Epithelial cell of proximal tubule (primary cell): ENCODE results near the gene KCNB1. TPM values are rescaled to one million over a fixed set of nuclear protein-coding genes. Genes with fewer than 3 reads are reported as not detected.

Experiments
- DNase-seq: peaks from one replicate; pipeline ENCODE4 v3.0.0-alpha.2; 2011; ENCODE audit warnings: low read depth
- H3K4me3 ChIP-seq: 2 replicates; pipeline ENCODE4 v1.5.1; 2011; ENCODE audit warnings: low read depth, mild to moderate bottlenecking, low read length
- total RNA-seq: library from RNA; depleted of rRNA; stranded (reverse); fragments of >200 nt; gene quantifications from 2 replicates; pipeline ENCODE4 v1.2.3, GENCODE V29; 2015
- TF ChIP-seq, protein P1 (sequence below): conservative IDR thresholded peaks from 2 replicates; pipeline ENCODE4 v1.5.1; 2012; ENCODE audit warnings: low read depth, mild to moderate bottlenecking, low read length

KCNB1 gene
- total RNA-seq, 1 donor from 2014 or later: not detected

DNA sequence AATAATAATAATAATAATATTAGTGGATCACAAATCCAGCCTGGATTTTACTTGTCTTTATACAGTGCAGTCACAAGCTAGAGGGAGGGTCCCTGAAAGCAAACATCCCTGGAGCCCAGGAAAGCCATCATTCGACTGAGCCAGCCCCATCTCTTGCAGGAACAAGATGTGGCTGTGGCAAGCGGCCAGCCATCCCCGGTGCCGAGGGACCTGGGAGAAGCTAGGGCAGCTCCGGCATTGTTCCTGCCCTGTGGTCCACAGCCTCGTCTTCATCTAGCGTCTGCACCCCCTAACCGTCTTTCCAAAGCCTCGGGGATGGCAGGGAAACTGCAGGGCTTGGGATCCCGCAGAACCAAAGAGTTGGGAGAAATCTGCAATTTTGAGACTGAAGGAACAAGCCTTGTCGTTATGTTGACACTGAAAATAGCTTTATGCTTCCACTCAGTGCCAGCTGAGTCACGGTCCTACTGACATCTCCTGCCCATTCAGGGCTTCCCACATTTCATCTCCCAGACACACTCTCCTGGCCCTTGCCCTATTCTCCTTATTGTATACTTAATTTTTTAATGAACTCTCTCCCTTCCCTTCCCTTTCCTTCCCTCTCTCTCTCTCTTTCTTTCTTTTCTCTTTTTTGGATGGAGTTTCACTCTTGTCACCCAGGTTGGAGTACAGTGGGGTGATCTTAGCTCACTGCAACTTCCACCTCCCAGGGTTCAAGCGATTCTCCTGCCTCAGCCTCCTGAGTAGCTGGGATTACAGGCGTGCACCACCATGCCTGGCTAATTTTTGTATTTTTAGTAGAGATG, 142.1 kb downstream of the KCNB1 start:
- no peak overlapping the region for H3K4me3 ChIP-seq
- DNase-seq: no peak
- TF ChIP-seq, protein P1, sequence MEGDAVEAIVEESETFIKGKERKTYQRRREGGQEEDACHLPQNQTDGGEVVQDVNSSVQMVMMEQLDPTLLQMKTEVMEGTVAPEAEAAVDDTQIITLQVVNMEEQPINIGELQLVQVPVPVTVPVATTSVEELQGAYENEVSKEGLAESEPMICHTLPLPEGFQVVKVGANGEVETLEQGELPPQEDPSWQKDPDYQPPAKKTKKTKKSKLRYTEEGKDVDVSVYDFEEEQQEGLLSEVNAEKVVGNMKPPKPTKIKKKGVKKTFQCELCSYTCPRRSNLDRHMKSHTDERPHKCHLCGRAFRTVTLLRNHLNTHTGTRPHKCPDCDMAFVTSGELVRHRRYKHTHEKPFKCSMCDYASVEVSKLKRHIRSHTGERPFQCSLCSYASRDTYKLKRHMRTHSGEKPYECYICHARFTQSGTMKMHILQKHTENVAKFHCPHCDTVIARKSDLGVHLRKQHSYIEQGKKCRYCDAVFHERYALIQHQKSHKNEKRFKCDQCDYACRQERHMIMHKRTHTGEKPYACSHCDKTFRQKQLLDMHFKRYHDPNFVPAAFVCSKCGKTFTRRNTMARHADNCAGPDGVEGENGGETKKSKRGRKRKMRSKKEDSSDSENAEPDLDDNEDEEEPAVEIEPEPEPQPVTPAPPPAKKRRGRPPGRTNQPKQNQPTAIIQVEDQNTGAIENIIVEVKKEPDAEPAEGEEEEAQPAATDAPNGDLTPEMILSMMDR: no peak

DNA sequence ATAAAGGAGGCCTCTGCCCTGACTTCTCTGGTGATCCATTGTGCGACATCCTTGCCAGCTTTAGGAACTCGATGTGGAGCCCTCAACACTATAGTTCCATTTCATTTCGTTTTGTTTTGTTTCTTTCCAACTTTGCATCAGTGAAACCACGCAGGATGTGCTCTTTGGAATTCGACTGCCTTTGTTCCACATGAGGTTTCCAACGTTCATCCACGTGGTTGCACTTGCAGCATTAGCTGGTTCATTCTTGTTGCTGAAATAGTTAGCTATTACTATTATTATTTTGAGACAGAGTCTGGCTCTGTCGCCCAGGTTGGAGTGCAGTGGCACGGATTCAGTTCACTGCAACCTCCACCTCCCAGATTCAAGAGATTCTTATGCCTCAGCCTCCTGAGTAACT, 143.3 kb downstream of the KCNB1 start:
- no peak for DNase-seq
- H3K4me3 ChIP-seq: no peak overlapping the region
- TF ChIP-seq, protein P1: no peak

DNA sequence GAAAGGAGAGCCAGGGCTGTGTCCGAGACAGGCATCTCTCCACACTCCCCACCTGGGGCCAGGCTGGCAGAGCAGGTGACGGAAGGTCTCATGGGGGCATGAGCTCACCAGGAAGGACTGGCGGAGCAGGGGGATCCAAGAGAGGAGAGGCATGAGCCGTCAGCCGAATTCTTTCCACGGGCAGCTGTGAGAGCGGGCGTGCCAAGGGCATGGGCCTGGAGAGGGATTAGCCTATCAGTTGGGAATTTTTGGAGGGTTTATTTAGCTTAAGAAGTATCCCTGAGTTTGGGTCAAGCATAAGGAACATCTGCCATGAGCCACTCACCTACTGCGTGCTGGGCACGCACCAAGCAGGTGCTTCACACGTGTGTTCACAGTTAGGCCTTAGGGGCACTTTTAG, 144.4 kb downstream of the KCNB1 start:
- TF ChIP-seq, protein P1: no peak
- H3K4me3 ChIP-seq: no peak overlapping the region
- DNase-seq: no peak

DNA sequence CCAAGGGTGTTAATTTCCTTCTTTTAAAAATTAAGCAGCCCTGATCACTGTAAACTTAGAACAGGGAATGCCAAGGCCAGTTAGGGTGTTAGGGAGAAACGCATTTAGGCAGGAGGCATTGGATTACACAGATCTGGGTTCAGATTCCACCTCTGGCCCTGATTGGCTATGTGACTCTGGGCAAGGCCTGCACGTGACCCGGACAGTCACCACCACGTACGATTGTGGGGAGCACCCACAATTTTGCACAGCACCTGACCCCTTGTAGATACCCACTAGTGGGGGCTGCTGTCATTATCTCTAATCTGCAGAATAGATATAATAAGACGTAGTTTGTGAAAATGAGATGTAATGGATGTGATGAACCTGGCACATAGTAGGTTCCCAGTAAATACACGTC, 145.1 kb downstream of the KCNB1 start:
- H3K4me3 ChIP-seq: no peak overlapping the region
- no peak for DNase-seq
- TF ChIP-seq, protein P1: no peak

DNA sequence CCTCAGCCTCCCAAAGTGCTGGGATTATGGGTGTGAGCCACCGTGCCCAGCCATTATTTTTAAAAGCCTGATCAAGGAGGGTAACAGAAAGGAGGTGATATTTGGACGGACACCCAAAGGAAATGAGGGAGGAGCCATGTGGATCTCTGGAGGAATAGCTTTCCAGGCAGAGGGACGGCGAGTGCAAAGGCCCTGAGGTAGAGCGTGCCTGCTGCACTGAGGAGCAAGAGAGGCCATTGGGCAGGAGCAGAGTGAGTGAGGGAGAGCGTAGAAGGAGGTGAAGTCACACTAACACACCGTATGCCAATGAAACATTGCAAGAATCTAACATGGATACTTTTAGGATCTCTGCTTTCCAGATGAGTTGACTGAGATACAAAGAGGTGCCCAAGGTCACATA, 145.7 kb downstream of the KCNB1 start:
- TF ChIP-seq, protein P1: no peak
- DNase-seq: no peak
- H3K4me3 ChIP-seq: no peak overlapping the region

DNA sequence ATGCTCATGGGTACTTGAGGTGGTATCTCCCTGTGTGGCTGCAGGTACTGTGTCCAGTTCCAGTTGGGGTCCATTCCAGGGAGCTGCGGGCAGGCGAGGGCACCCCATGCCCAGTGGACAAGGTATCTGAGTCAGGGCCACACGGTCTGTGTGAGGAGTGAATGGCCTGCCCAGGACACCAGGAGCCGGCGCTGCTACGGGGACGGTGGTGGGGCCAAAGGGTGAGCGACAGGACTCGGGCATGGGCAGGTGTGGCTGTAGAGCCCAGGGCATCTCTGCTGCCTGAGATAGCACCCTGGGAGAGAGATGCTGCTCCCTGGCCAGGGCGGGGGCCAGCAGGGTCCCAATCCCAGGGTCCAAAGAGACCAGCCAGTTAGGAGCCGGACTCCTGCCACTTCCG, 147.0 kb downstream of the KCNB1 start:
- no peak overlapping the region for H3K4me3 ChIP-seq
- TF ChIP-seq, protein P1: no peak
- DNase-seq: no peak
